ENCODE results near the gene ACACA.

GRCh38 chr17:37134050-37134449, 272.6 kb downstream of the ACACA start:
- TF ChIP-seq CTCF (conservative IDR thresholded peaks at IDR 0.05 in 1 of 2, IDR thresholded peaks at IDR 0.05 in 1 of 2; ENCODE audit: low read depth in 1 of 2, low read length in 2 of 2) (no peak), EZH2 (IDR thresholded peaks at IDR 0.05; ENCODE audit: low read length, missing control alignments) (no peak)

Measured in fibroblast of lung (primary cell).